ENCODE results near the gene ESR2. TPM values are rescaled to one million over a fixed set of nuclear protein-coding genes. Genes with fewer than 3 reads are reported as not detected.
"Not testable (repeated sequence)": the region's sequence is repeated elsewhere in the genome, so short reads cannot be mapped to it uniquely, and the experiment has no call there.

ESR2 gene
- total RNA-seq, 1 experiment from 2014 or later = 0.47 TPM

DNA sequence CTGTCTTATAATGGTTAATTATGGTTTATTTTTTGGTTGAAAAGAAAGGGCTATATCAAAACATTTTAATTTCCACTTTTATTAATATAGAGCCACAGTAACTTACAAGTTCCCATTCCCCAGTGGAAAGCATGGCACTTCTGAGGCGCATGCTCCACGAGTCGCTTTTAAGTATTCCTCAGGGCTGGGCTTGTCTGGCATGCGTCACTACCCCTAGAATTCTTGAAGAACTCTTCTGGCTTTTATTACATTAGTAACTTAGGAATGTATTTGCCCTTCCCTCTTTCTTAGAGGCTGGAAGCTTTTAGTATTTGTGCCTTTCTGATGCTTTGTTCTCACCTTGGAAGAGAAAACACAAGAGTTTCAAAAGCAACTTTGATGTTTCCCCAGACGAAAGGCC, 81.1 kb downstream of the ESR2 start:
- H3K36me3 Mint-ChIP-seq (ENCODE audit: insufficient read depth, unreplicated experiment) = peaks cover 93% of the 10 kb centered on the region
- H3K4me3 Mint-ChIP-seq (ENCODE audit: unreplicated experiment) = no peak overlapping the region
- TF ChIP-seq, protein P1, sequence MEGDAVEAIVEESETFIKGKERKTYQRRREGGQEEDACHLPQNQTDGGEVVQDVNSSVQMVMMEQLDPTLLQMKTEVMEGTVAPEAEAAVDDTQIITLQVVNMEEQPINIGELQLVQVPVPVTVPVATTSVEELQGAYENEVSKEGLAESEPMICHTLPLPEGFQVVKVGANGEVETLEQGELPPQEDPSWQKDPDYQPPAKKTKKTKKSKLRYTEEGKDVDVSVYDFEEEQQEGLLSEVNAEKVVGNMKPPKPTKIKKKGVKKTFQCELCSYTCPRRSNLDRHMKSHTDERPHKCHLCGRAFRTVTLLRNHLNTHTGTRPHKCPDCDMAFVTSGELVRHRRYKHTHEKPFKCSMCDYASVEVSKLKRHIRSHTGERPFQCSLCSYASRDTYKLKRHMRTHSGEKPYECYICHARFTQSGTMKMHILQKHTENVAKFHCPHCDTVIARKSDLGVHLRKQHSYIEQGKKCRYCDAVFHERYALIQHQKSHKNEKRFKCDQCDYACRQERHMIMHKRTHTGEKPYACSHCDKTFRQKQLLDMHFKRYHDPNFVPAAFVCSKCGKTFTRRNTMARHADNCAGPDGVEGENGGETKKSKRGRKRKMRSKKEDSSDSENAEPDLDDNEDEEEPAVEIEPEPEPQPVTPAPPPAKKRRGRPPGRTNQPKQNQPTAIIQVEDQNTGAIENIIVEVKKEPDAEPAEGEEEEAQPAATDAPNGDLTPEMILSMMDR (IDR thresholded peaks at IDR 0.05; ENCODE audit: unreplicated experiment) = no peak
- intact Hi-C loops (cut with micrococcal nuclease) = no loop called here
- no peaks in the 10 kb centered on the region for H3K4me1 Mint-ChIP-seq (ENCODE audit: insufficient read depth, unreplicated experiment)
- BruUV-seq (replicated peaks) = no TSS peak
- no peak overlapping the region for H3K27ac Mint-ChIP-seq (ENCODE audit: low read depth, unreplicated experiment)
- CTCF ChIA-PET = interaction anchor here (0.9 kb wide), 1 partner anchor 166 kb away, joined by 3 read pairs; no protein-coding TSS in a partner anchor
- no peaks in the 10 kb centered on the region for H3K27me3 Mint-ChIP-seq (ENCODE audit: insufficient read depth, unreplicated experiment)
- no peaks in the 10 kb centered on the region for H3K9me3 Mint-ChIP-seq (ENCODE audit: unreplicated experiment)
- POLR2A ChIA-PET = no interaction called here
- DNase-seq (ENCODE audit: unreplicated experiment) = no peak

DNA sequence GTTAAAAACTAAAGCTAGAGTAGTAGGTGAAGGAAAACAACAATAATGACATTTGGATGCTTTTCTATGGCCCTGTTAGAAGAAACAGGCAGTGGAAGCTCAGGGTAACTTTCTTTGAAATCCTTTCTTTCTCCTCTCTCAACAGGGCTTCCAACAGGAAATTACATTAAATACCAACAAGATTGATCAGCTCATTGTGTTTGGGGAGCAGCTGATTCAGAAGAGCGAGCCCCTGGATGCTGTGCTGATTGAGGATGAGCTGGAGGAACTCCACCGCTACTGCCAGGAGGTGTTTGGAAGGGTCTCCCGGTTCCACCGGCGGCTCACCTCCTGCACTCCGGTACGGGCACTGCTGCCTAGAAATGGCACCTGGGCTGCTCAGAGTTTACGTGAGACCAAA, 81.5 kb downstream of the ESR2 start:
- no peaks in the 10 kb centered on the region for H3K9me3 Mint-ChIP-seq (ENCODE audit: unreplicated experiment)
- intact Hi-C loops (cut with micrococcal nuclease) = no loop called here
- no peaks in the 10 kb centered on the region for H3K27me3 Mint-ChIP-seq (ENCODE audit: insufficient read depth, unreplicated experiment)
- no peak for DNase-seq (ENCODE audit: unreplicated experiment)
- H3K36me3 Mint-ChIP-seq (ENCODE audit: insufficient read depth, unreplicated experiment) = peaks cover 93% of the 10 kb centered on the region
- CTCF ChIA-PET = interaction anchor here (0.9 kb wide), 2 partner anchors 91 to 165 kb away, joined by 3 read pairs; no protein-coding TSS in a partner anchor
- POLR2A ChIA-PET = no interaction called here
- TF ChIP-seq, protein P1 (IDR thresholded peaks at IDR 0.05; ENCODE audit: unreplicated experiment) = no peak
- no peak overlapping the region for H3K27ac Mint-ChIP-seq (ENCODE audit: low read depth, unreplicated experiment)
- no peaks in the 10 kb centered on the region for H3K4me1 Mint-ChIP-seq (ENCODE audit: insufficient read depth, unreplicated experiment)
- no TSS peak for BruUV-seq (replicated peaks)
- H3K4me3 Mint-ChIP-seq (ENCODE audit: unreplicated experiment) = no peak overlapping the region

DNA sequence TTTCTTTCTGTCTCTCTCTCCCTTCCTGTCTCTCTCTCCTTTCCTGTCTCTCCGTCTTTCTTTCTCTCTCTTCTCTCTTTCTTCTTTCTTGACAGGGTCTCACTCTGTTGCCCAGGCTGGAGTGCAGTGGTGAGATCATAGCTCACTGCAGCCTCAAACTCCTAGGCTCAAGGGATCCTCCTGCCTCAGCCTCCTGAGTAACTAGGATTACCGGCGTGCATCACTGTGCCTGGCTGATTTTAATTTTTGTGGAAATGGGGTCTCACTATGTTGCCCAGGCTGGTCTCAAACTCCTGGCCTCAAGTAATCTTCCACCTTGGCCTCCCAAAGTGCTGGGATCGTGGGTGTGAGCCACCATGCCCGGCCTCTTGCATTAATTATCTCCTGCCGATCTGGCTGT, 83.3 kb downstream of the ESR2 start:
- CTCF ChIA-PET; BruUV-seq (replicated peaks): not testable (repeated sequence)
- peaks cover 83% of the 10 kb centered on the region for H3K36me3 Mint-ChIP-seq (ENCODE audit: insufficient read depth, unreplicated experiment)

DNA sequence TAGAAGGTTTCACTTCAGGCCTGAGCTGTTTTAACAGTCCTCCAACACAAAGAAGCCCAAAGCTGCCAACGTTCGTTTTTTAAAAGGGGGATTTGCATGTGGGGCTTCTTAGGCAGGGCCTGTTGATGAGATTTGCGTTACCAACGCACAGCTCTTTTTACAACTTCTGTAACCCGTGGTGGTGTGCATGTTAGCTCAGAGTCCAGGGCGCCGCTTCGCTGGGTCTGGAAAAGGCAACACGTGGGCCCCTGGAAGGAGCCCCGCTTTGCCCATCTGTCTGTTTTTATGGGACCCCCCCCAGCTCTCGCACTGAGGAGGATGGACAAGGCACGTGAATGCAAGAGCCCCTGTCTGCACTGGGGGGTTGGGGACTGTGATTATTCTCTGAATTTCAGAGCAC, 84.0 kb downstream of the ESR2 start:
- no peaks in the 10 kb centered on the region for H3K4me1 Mint-ChIP-seq (ENCODE audit: insufficient read depth, unreplicated experiment)
- ChIA-PET POLR2A (interaction anchor here (1.1 kb wide), 1 partner anchor 10 kb away, joined by 3 read pairs; no protein-coding TSS in a partner anchor), CTCF (no interaction called here)
- peaks cover 83% of the 10 kb centered on the region for H3K36me3 Mint-ChIP-seq (ENCODE audit: insufficient read depth, unreplicated experiment)
- no peaks in the 10 kb centered on the region for H3K9me3 Mint-ChIP-seq (ENCODE audit: unreplicated experiment)
- TF ChIP-seq, protein P1 (IDR thresholded peaks at IDR 0.05; ENCODE audit: unreplicated experiment) = no peak
- intact Hi-C loops (cut with micrococcal nuclease) = no loop called here
- no peak overlapping the region for H3K27ac Mint-ChIP-seq (ENCODE audit: low read depth, unreplicated experiment)
- DNase-seq (ENCODE audit: unreplicated experiment) = no peak
- H3K4me3 Mint-ChIP-seq (ENCODE audit: unreplicated experiment) = no peak overlapping the region
- no peaks in the 10 kb centered on the region for H3K27me3 Mint-ChIP-seq (ENCODE audit: insufficient read depth, unreplicated experiment)
- BruUV-seq (replicated peaks) = no TSS peak

More for the DNA sequence above, 83.3 kb downstream of the ESR2 start:
- H3K4me3 Mint-ChIP-seq (ENCODE audit: unreplicated experiment); H3K4me1 Mint-ChIP-seq (ENCODE audit: insufficient read depth, unreplicated experiment); intact Hi-C loops (cut with micrococcal nuclease); DNase-seq (ENCODE audit: unreplicated experiment); H3K27me3 Mint-ChIP-seq (ENCODE audit: insufficient read depth, unreplicated experiment); H3K9me3 Mint-ChIP-seq (ENCODE audit: unreplicated experiment); H3K27ac Mint-ChIP-seq (ENCODE audit: low read depth, unreplicated experiment): not testable (repeated sequence)
- POLR2A ChIA-PET = interaction anchor here (1.0 kb wide), 1 partner anchor 10 kb away, joined by 3 read pairs; no protein-coding TSS in a partner anchor
